GM18517 (cell line): ENCODE data around the gene CTSH.
"Not testable (repeated sequence)": the region's sequence is repeated elsewhere in the genome, so short reads cannot be mapped to it uniquely, and the experiment has no call there.

ENCODE experiments used
- ATAC-seq: cut with Tn5 transposase; IDR thresholded peaks from one replicate; pipeline ENCODE4 v1.9.1; 2021; ENCODE audit warnings: mild to moderate bottlenecking, moderate library complexity; ENCODE audit not compliant: unreplicated experiment

The CTSH gene

GRCh38 chr15:78923480-78924360 is 21.1 kb downstream of the CTSH start:
- no peak for ATAC-seq

- no peak for ATAC-seq
Observed at GRCh38 chr15:78923015-78923414, 21.8 kb downstream of the CTSH start.

GRCh38 chr15:78922527-78922926 is 22.3 kb downstream of the CTSH start:
- no peak for ATAC-seq

- ATAC-seq: no peak
Observed at GRCh38 chr15:78921940-78922339, 22.9 kb downstream of the CTSH start.

GRCh38 chr15:78921517-78921916 is 23.3 kb downstream of the CTSH start:
- no peak for ATAC-seq

GRCh38 chr15:78917888-78918287 is 27.0 kb downstream of the CTSH start:
- no peak for ATAC-seq

- ATAC-seq: no peak
Observed at GRCh38 chr15:78916088-78916487, 28.8 kb downstream of the CTSH start.

- ATAC-seq: no peak
Observed at GRCh38 chr15:78915341-78916087, 29.3 kb downstream of the CTSH start.

GRCh38 chr15:78914027-78914764 is 30.6 kb downstream of the CTSH start:
- ATAC-seq: no peak

- no peak for ATAC-seq
Observed at GRCh38 chr15:78913012-78913411, 31.8 kb downstream of the CTSH start.

GRCh38 chr15:78912316-78912715 is 32.5 kb downstream of the CTSH start:
- ATAC-seq: no peak

- no peak for ATAC-seq
Observed at GRCh38 chr15:78910271-78910670, 34.6 kb downstream of the CTSH start.

- no peak for ATAC-seq
Observed at GRCh38 chr15:78909791-78910228, 35.0 kb downstream of the CTSH start.

GRCh38 chr15:78909160-78909695 is 35.6 kb downstream of the CTSH start:
- ATAC-seq: no peak

GRCh38 chr15:78907577-78907976 is 37.3 kb downstream of the CTSH start:
- no peak for ATAC-seq

- ATAC-seq: no peak
Observed at GRCh38 chr15:78906316-78906620, 38.6 kb downstream of the CTSH start.

- ATAC-seq: no peak
Observed at GRCh38 chr15:78904599-78905358, 40.1 kb downstream of the CTSH start.

GRCh38 chr15:78902281-78903032 is 42.4 kb downstream of the CTSH start:
- not testable (repeated sequence) for ATAC-seq

- ATAC-seq: not testable (repeated sequence)
Observed at GRCh38 chr15:78900819-78901533, 43.9 kb downstream of the CTSH start.
